ENCODE data around the gene DMXL2.

GRCh38 chr15:51634591-51635198, 12.1 kb upstream of the DMXL2 start:
- TF ChIP-seq CTCF (IDR thresholded peaks at IDR 0.05) = no peak
- TF ChIP-seq POLR2A (IDR thresholded peaks at IDR 0.05) = no peak
